Ascending aorta (tissue), 2 donors: ENCODE measurements around the gene WDR93. TPM values are rescaled to one million over a fixed set of nuclear protein-coding genes. Genes with fewer than 3 reads are reported as not detected.

ENCODE experiments used
- DNase-seq, 2 donors: peaks; one replicate each; pipeline ENCODE4 v3.0.0-alpha.2; 2019; ENCODE audit warnings: low spot score in 2 of 2
- H3K27ac ChIP-seq, 2 donors: fragments of 200-600 bp; sonication (generic); one replicate each; pipeline ENCODE4 v1.5.1; 2016 to 2017; ENCODE audit warnings: mild to moderate bottlenecking in 1 of 2
- H3K27me3 ChIP-seq: fragments of 200-600 bp; sonication (generic); one replicate; pipeline ENCODE4 v1.5.1; 2017
- H3K36me3 ChIP-seq, 2 donors: fragments of 200-600 bp; sonication (generic); one replicate each; pipeline ENCODE4 v1.5.1; 2016
- H3K4me1 ChIP-seq, 2 donors: fragments of 200-600 bp; sonication (generic); one replicate each; pipeline ENCODE4 v1.5.1; 2016 to 2017; ENCODE audit warnings: mild to moderate bottlenecking in 1 of 2
- H3K4me3 ChIP-seq, 2 donors: fragments of 200-600 bp; sonication (generic); one replicate each; pipeline ENCODE4 v1.5.1; 2016 to 2017; ENCODE audit warnings: mild to moderate bottlenecking in 1 of 2
- H3K9me3 ChIP-seq, 2 donors: fragments of 200-600 bp; sonication (generic); one replicate each; pipeline ENCODE4 v1.5.1; 2016
- intact Hi-C: fragments of 100-400 bp; cut with DNase I; formaldehyde crosslinking; loops from one replicate; pipeline ENCODE4 v1.15.1; 2023
- total RNA-seq: library from RNA; depleted of rRNA; stranded (reverse); fragments of >200 nt; gene quantifications from one replicate; pipeline ENCODE4 v1.1.0, GENCODE V29; 2016
- TF ChIP-seq, protein P1 (sequence below), 3 experiments: fragments of 200-600 bp in 2 of 3; fragments of 450-650 bp in 1 of 3; sonication (generic) in 2 of 3; IDR thresholded peaks; one replicate each; pipeline ENCODE4 v1.5.1; 2016 to 2019; ENCODE audit warnings: antibody characterized with exemption in 3 of 3, mild to moderate bottlenecking in 1 of 3, moderate library complexity in 1 of 3

The WDR93 gene
- total RNA-seq, 1 donor from 2014 or later, result not detected

DNA sequence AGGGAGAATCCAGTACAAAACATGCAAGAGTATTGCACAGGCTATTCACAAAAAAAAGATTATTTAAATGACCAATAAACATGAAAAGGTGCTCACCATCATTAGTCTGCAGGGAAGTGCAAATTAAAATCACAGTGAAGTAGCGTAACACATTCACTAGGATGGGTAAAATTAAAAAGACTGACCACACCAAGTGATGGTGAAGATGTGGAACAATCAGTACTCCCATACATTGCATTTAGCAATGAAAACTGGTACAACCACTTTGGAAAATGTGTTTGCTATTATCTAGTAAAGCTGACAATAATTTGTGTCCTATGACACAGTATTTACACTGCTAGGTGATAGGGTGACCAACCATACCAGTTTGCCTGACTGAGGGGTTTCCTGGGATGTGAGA, 34.0 kb downstream of the WDR93 start:
- intact Hi-C loops, result no loop called here

DNA sequence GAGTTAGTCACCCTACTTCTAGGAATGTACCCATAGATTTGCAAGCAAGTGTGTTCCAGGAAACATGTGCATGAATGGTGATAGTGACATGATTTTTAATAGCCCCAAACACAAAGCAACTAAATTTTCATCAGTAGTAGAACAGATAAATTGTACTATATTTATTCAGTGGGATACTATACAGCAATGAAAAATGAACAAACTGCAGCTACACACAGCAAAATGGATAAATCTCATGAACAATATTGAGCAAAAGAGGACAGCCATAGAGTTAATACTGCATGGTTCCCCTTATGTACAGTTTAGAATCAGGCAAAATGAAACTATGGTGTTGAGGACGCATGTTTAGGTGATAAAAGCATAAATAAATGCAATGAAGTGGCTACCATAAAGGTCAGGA, 34.5 kb downstream of the WDR93 start:
- TF ChIP-seq, protein P1, sequence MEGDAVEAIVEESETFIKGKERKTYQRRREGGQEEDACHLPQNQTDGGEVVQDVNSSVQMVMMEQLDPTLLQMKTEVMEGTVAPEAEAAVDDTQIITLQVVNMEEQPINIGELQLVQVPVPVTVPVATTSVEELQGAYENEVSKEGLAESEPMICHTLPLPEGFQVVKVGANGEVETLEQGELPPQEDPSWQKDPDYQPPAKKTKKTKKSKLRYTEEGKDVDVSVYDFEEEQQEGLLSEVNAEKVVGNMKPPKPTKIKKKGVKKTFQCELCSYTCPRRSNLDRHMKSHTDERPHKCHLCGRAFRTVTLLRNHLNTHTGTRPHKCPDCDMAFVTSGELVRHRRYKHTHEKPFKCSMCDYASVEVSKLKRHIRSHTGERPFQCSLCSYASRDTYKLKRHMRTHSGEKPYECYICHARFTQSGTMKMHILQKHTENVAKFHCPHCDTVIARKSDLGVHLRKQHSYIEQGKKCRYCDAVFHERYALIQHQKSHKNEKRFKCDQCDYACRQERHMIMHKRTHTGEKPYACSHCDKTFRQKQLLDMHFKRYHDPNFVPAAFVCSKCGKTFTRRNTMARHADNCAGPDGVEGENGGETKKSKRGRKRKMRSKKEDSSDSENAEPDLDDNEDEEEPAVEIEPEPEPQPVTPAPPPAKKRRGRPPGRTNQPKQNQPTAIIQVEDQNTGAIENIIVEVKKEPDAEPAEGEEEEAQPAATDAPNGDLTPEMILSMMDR (IDR thresholded peaks at IDR 0.05), result no peak
- H3K4me1 ChIP-seq, result no peaks in the 10 kb centered on the region
- no peaks in the 10 kb centered on the region for H3K27me3 ChIP-seq
- no peak overlapping the region for H3K27ac ChIP-seq
- H3K4me3 ChIP-seq, result no peak overlapping the region
- no peaks in the 10 kb centered on the region for H3K36me3 ChIP-seq
- intact Hi-C loops, result no loop called here
- no peak for DNase-seq
- H3K9me3 ChIP-seq, result no peaks in the 10 kb centered on the region

More for the DNA sequence above, 34.0 kb downstream of the WDR93 start:
- Histone ChIP-seq H3K27ac (no peak overlapping the region), H3K4me3 (no peak overlapping the region), H3K36me3 (no peaks in the 10 kb centered on the region), H3K27me3 (no peaks in the 10 kb centered on the region), H3K9me3 (no peaks in the 10 kb centered on the region), H3K4me1 (no peaks in the 10 kb centered on the region)
- no peak for DNase-seq
- TF ChIP-seq, protein P1 (IDR thresholded peaks at IDR 0.05), result no peak

GRCh38 chr15:89728254-89728653, 37.6 kb downstream of the WDR93 start:
- TF ChIP-seq, protein P1 (IDR thresholded peaks at IDR 0.05), result no peak
- Histone ChIP-seq H3K4me1 (no peaks in the 10 kb centered on the region), H3K27ac (peak overlapping the region in 1 of 2 donors; percentile 21), H3K4me3 (no peak overlapping the region), H3K36me3 (no peaks in the 10 kb centered on the region), H3K9me3 (no peaks in the 10 kb centered on the region), H3K27me3 (no peaks in the 10 kb centered on the region)
- intact Hi-C loops, result no loop called here
- DNase-seq, result no peak

DNA sequence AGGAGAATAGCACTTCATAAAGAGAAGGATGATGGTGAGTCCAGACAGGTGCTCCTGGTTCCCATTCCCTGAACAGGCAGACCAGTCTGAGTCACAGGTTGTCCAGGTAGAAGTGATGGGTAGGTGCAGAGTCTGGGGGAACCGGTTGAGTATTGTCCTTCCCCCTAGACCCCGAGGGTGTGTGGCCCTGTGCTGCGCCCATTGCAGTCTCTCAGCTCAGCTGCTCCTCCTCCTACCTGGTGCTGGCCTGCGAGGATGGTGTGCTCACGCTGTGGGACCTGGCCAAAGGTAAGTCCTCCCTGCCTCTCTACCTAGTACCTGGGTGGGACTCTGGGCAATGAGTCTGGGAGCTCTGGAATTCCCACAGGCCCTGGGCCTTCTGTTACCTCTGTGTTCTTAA, 40.7 kb downstream of the WDR93 start:
- DNase-seq, result no peak
- intact Hi-C loops, result no loop called here
- TF ChIP-seq, protein P1 (IDR thresholded peaks at IDR 0.05), result no peak
- Histone ChIP-seq H3K27me3 (no peaks in the 10 kb centered on the region), H3K4me3 (no peak overlapping the region), H3K27ac (no peak overlapping the region), H3K36me3 (no peaks in the 10 kb centered on the region), H3K4me1 (no peaks in the 10 kb centered on the region), H3K9me3 (no peaks in the 10 kb centered on the region)

DNA sequence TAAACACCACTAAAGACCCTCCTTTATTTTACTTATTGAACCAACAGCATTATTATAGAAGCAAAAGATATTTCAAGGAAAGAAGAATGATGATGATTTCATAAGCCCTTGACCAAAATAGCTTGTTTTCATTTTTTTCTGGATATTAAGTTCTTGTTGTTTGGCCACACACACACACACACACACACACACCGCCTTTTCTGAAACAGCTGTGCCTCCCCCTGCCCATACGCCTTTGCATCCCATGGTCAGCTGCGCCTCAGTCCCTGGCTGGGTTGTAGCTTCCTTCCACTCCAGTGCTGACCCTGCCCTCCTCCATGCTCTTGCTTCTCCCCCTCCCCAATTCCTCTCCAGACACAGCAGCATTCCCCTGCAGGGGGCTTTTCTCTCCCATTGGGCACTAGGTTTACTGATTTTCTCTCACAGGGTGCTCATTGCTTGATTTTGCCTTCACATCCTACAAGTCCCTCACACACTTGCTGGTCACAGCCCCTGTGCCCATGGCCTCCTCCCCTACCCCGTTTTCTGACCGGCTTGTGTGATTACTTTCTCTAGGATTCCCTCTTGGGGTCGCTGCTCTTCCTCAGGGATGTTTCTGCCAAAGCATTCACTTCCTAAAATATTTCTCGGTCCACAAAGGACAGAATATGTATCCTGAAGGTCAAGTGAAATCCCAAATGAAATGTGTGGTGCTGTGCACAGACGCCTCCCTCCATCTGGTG, 42.0 kb downstream of the WDR93 start:
- peak in 1 of 2 donors; percentile 7 for DNase-seq
- no peak overlapping the region for H3K27ac ChIP-seq
- intact Hi-C loops, result no loop called here
- H3K4me1 ChIP-seq, result no peaks in the 10 kb centered on the region
- H3K36me3 ChIP-seq, result no peaks in the 10 kb centered on the region
- no peaks in the 10 kb centered on the region for H3K9me3 ChIP-seq
- no peak overlapping the region for H3K4me3 ChIP-seq
- H3K27me3 ChIP-seq, result no peaks in the 10 kb centered on the region
- TF ChIP-seq, protein P1 (IDR thresholded peaks at IDR 0.05), result no peak
